ENCODE data around the gene TNFRSF1A.
A peak's percentile ranks its signal among the peaks of the same experiment; 100 is the strongest.

TNFRSF1A gene

DNA sequence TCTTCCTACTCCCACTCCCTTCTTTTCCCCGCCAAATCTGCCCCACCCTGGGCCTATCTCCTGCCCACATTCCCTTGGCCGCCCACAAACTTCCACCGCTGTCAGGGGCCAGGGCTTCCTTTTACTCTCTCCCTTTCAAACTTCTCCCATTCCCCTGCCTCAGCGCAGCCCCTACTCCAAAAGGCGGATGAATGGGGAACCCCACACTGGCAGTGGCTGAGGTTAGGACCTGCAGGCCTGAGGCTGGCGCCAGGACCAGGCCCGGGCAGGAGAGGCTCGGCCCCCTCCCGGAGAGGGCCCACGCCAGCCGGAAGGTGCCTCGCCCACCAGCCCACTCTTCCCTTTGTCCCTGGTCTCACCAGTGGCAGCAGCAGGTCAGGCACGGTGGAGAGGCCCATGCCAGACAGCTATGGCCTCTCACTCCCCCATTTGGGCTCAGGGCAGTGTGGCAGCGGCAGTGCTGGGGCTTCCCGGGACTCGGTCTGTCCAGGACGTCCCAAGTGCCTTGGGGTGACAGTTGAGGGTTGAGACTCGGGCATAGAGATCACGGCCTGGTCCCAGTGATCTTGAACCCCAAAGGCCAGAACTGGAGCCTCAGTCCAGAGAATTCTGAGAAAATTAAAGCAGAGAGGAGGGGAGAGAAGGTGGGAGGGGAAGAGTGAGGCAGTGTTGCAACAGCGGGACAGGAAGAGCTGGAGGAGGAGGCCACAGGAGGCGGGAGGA lies at the start of gene TNFRSF1A:
Gene TNFRSF1A, minus strand, starts transcription at position 660 of the 723 bp plus-strand sequence. Its CDS starts 262 bp downstream, at position 398.
- no peak for DNase-seq

DNA sequence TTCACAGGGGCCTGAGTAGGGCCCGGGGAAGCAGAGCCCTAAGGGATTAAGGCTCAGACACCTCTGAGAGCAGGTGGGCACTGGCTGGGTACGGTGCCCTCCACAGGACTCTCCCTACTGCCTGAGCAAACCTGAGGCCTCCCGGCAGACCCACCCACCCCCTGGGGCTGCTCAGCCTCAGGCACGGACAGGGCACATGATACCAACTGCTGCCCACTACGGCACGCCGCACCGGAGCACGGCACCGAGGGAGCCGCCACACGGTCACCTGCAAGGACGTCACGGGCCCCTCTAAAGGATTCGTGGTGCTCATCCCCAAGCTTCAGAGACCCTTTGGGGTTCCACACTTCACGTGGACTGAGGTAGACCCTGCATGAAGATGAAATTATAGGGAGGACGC lies 49.1 kb upstream of the TNFRSF1A start:
- DNase-seq: no peak

GRCh38 chr12:6390084-6390799 lies 48.4 kb upstream of the TNFRSF1A start:
- no peak for DNase-seq

- no peak for DNase-seq
These were observed 45.7 kb upstream of the TNFRSF1A start for GRCh38 chr12:6387541-6387940.

- DNase-seq: no peak
These were observed 44.6 kb upstream of the TNFRSF1A start for GRCh38 chr12:6386491-6386890.

- DNase-seq: no peak
These were observed 44.2 kb upstream of the TNFRSF1A start for GRCh38 chr12:6386038-6386437.

GRCh38 chr12:6384499-6385436 lies 42.9 kb upstream of the TNFRSF1A start:
- DNase-seq: no peak

- DNase-seq: peak; percentile 14
These were observed 42.0 kb upstream of the TNFRSF1A start, which contains the start of gene LTBR for GRCh38 chr12:6383572-6384498. Gene LTBR (plus strand): TSS chr12:6384162. CDS start chr12:6384359, 197 bp downstream.

- no peak for DNase-seq
These were observed 41.1 kb upstream of the TNFRSF1A start for GRCh38 chr12:6382982-6383381.

DNA sequence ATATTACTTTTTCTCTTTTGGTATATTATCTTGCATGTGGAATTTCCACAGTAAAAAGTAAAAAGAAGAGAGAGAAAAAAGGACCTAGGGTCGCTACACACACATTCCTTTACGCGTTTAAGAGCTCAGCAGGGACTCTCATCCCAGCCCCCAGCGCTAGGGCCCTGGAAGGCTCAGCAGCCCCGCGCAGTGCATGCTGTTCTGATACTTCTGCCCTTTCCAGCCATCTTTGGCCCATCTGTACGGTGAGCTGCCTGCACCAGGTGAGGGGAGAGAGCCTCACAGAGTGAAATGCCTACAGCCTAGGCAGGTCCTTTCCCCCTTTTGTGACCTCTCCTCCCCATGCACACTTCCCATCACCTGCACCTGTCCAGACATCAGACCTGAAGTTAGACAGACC lies 40.5 kb upstream of the TNFRSF1A start:
- DNase-seq: no peak

DNA sequence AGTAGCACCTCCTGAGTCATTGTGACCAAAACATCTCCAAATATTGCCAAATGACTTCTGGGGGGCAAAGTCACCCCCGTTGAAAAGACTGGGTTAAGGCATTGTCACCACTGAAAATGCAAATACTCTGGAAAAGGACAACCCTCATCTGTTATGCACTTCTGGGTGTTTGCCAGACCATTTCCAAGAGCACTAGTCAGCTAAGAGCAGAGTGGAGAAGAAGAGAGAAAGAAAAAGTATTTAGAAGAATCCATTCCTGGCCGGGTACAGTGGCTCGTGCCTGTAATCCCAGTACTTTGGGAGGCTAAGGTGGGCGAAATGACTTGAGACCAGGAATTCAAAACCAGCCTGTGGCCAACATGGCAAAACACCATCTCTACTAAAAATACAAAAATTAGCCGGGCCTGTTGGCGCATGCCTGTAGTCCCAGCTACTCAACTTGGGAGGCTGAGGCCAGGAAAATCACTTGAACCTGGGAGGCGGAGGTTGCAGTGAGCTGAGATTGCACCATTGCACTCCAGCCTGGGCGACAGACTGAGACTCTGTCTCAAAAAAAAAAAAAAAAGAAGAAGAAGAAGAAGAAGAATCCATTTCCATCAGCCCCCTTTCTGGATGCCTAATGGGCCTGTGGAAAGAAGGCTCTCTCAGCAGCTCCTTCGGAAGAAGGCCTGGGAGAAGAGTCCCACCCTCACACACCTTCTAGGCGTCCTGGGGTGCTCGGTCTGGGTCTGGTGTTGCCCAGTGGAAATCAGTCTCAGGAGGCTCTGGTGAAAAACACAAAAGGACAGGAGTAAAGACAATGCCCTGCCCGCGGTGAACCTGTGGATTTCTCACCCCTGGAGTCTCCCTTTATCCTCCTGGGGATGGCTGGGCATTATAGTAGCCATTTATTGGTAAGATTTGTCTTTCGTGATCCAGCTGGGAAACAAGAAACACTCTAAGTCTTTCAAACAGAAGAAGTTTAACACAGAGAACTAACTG lies 38.6 kb upstream of the TNFRSF1A start:
- no peak for DNase-seq

- no peak for DNase-seq
These were observed 37.0 kb upstream of the TNFRSF1A start for GRCh38 chr12:6378709-6379472.

GRCh38 chr12:6377667-6377994 lies 35.8 kb upstream of the TNFRSF1A start:
- DNase-seq: no peak

GRCh38 chr12:6376870-6377666 lies 35.2 kb upstream of the TNFRSF1A start:
- peak; percentile 8 for DNase-seq

- DNase-seq: no peak
These were observed 34.4 kb upstream of the TNFRSF1A start for GRCh38 chr12:6376079-6376869.

DNA sequence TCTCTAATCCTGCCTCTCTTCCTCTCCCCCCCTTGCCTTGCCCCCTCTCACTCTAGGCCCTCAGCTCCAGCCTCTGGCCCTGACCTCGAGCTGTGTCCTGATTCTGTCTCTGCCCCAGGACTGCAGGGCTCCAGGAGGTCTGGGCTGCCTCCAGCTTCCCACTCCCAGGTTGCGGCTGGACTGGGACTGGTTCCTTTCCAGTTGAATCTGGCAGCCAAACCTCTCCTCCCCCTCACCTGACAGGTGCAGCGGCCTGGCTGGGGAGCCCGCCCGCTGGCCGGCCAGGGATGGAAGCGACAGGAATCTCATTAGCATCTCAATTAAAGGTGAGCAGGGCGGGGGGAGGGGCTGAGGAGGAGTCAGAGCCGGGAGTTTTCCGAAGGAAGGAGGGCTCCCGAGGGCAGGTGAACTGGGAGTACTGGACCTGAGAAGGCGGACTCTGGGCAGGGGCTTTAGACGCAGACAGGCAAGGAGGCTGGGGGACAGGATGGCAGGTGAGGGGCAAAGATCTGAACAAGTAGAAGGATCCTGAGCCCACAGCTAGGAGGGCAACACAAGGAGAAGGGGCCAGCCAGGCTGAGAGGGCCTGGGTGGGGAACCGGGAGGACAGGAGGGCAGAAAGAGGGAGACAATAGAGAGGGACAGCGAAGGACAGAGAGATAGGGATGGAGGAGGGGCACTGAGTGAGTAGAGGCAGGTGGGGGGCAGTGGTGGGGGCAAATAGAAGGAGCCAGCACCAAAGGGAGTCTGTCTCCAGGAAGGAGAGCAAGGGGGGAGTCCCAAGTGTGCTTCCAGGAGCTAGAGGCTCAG lies 33.6 kb upstream of the TNFRSF1A start, which contains the start of gene SCNN1A:
Gene SCNN1A, minus strand, starts transcription at position 295 of the 810 bp plus-strand sequence. CDS start 780 bp downstream, outside the sequence.
- DNase-seq: peak; percentile 87

DNA sequence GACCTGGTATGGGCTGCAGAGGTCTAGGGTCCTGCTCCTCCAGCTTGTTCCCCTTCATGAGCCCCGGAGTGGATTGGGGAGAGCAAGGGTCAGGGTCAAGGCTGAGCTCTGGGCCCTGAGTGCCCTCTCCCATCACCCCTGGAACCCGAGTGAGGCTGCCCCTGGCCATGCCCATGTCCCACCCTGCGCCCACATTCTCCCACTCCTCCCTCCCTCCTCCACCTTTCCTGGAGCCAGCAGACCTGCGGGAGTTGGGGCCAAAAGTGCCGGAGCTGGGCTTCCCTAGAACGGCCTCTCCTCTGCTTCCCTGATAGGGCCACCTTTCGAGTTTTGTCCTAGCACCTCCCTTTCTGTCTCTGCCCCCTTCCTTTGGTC lies 32.9 kb upstream of the TNFRSF1A start:
- DNase-seq: no peak

Measured in NCI-H526 treated with DMSO at 0.1 percent for 48 hours (cell line).